HG03558 (cell line): ENCODE results near the gene PREX1.
"Not testable (repeated sequence)": the region's sequence is repeated elsewhere in the genome, so short reads cannot be mapped to it uniquely, and the experiment has no call there.

Source experiments
- ATAC-seq: cut with Tn5 transposase; IDR thresholded peaks from one replicate; pipeline ENCODE4 v1.9.1; 2021; ENCODE audit warnings: moderate number of reproducible peaks; ENCODE audit not compliant: unreplicated experiment; ENCODE audit errors: extremely low read depth

PREX1 gene

GRCh38 chr20:48759631-48760245 lies 68.1 kb downstream of the PREX1 start:
- no peak for ATAC-seq

DNA sequence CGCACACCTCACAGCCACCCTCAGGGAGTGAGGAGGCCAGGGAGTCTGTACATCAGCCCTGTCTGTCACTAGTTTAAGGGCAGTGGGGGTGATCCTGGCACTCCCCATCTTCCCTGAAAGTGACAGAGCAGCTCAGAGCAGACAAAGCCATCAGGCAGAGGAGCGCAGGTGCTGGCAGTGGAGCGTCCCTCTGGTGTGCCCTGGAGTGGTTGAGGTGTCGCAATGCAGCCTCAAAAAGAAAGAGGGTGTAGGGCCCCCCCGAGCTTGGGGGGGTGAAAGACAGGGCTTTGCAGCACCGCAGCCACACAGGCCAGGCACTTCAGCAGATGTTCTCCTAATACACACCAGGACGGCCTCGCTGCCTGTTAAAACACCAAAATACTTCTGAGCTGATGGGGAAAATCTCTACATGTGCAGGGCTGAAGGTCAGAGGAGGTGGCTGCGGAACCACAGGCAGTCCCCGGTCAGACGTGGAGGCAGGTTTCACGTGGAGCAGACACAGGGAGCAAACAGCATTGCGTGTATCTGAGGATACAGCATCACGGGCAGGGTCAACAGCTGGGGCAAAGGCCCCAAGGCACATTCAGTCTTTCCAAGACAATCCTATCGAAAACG lies 69.5 kb downstream of the PREX1 start:
- ATAC-seq = no peak

- ATAC-seq = not testable (repeated sequence)
These were observed 71.0 kb downstream of the PREX1 start for GRCh38 chr20:48756774-48757173.

DNA sequence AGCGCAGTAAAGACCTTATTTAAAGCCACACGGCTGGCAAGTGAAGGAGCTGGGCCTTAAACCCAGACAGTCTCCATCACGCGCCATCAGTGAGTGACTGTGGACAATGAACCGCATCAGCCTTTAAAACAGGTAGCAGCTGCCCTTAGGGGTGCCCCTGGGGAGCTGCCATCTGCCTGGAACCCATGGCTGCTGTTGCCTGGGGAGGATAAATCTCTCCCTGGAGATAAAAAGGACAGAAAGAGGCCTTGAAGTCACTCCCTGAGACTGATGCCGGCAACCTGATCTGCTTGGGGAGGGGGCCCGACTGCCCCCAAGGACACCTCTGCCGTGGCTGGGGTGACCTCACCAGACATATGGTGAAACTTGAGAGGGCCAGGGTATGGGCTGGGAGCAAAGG lies 73.5 kb downstream of the PREX1 start:
- ATAC-seq = no peak

DNA sequence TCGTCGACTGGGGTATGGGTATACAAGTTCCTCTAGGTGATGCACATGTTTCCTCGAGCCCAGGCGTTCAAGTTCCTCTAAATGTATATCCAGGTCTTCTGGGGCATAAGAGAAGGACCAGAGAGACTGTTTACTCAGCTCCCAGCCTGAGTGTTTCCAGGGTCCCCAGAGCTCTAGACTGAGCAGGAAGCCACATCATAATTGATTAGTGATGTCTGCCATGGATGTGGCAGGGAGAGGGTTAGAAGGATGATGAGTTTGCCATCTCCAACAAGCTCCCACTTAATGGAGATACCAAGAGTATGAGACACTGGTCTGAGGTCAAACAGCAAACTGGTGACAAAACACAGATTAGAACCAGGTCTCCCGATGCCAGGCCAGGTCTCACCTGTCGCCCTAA lies 74.8 kb downstream of the PREX1 start:
- ATAC-seq = no peak

- ATAC-seq = no peak
These were observed 75.9 kb downstream of the PREX1 start for GRCh38 chr20:48751871-48752270.

DNA sequence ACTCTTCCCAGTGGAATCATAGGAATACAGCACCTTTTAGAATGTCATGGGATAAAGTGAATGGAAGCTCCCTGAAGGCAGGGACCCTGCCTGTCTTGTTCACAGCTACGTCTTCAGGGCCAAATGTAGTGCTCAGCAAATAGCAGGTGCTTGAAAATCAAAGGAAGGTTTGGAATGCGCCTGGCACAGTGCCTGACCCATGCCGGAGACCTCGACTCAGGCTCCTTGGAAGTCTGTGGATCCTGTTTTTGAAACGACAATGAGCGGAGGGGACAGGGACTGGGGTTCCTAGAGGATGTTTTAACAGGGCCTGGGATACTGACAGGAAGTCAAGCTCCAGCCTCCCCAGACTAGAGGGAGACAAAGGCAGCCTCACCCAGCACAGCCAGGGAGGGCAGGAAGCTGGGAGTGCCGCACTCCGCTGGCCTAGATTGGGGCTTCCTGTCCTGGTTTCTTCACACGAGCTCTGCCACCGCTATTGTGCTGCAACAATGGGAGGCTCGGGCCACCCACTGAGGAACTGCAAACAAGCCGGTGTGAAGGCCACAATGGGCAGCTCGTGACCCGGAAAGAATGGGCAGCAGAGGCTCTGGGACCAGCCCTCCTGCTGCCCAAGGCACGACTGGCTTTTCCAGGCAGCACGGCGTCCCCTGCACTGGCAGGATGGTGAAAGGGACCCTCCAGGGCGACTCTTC lies 76.7 kb downstream of the PREX1 start:
- ATAC-seq = no peak

DNA sequence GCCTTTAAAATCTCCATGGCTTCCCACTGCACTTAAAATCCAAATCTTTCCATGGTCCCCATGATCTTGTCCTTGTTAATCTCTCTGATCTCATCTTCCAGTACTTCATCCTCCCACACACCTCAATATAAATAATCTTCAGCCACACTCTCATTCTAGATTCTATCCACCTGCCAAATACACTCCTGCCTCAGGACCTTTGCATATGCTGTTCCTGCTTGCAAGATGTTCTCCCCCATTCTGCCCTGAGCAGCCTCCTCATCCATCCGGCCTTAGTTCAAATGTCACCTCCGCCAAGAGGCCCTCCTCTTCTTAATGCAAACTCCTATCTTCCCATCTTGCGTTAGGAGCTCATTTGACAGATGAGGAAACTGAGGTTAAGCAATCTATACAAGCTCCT lies 77.4 kb downstream of the PREX1 start:
- no peak for ATAC-seq

DNA sequence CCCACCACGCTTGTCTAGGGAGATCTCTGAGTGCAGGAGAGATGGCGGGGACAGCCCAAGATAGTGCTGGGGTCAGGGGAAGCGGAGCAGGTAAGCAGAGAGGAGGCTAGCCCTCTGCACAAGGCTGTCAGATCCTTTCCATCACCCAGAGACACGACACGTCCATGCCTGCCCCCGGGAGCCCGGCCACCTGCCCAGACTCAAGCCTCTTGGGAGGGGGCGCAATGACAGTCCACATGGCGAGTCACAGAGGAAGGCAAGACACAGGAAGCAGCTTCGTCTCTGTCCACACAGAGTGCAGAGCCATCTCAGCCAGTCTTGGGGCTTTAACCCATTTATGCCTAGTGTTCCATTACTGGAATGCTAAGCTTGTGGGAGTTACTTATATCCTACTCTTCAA lies 78.4 kb downstream of the PREX1 start:
- no peak for ATAC-seq

DNA sequence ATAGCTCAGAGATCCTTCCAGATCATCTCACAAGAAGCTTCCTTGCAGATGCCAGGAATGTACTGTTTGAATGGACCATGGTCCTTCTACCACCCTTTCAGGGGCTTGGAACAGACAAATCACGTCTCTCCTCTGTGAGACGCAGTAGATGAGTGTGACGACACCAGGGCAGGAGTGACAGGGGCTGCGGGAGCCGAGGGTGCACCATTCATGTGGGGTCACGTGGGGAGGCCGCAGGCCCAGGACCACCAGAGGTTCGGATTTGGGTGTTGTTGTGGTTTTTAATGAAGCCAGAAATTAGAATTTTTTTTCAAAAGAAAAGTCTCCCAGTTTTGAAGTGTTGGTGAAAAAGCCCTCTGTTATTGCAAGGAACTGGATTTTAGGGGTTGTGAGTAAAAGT lies 79.2 kb downstream of the PREX1 start:
- ATAC-seq = no peak

- no peak for ATAC-seq
These were observed 79.9 kb downstream of the PREX1 start for GRCh38 chr20:48747840-48748414.

DNA sequence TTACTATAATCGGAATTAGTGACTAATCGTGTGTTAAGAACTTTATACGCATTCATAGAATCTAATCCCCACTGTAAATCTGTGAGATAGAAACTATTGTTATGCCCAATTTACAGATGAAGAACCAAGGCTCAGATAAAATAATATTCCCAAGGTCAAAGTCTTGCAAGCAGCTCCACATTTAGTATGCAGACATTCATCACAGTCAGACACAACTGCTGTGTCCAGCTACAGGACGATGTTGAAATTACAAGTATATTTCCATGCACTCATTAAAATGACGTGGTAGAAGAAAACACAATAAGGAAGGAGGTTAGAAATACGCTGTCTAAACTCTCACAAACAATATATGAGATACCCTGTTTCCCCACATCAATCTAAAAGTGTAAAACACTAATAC lies 82.5 kb downstream of the PREX1 start:
- ATAC-seq = no peak

DNA sequence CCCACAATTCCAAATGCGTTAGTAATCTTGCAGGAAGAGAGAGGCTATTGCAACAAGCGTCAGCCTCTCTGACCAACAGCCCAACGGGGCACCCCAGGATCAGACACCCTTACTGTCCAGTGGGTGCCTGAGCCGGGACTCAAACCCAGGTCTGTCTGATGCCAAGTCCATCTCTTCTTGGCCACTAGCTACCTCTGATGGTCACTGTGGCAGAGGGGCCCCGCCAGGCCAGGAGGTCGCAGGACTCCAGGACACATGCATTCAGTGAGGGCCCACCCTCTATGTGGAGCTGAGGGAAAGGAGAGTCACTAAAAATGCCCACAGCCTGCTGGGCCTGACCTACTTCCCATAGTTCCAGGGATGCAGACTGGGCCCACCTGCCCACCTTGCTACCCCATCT lies 83.3 kb downstream of the PREX1 start:
- no peak for ATAC-seq

- ATAC-seq = no peak
These were observed 84.0 kb downstream of the PREX1 start for GRCh38 chr20:48743807-48744206.

DNA sequence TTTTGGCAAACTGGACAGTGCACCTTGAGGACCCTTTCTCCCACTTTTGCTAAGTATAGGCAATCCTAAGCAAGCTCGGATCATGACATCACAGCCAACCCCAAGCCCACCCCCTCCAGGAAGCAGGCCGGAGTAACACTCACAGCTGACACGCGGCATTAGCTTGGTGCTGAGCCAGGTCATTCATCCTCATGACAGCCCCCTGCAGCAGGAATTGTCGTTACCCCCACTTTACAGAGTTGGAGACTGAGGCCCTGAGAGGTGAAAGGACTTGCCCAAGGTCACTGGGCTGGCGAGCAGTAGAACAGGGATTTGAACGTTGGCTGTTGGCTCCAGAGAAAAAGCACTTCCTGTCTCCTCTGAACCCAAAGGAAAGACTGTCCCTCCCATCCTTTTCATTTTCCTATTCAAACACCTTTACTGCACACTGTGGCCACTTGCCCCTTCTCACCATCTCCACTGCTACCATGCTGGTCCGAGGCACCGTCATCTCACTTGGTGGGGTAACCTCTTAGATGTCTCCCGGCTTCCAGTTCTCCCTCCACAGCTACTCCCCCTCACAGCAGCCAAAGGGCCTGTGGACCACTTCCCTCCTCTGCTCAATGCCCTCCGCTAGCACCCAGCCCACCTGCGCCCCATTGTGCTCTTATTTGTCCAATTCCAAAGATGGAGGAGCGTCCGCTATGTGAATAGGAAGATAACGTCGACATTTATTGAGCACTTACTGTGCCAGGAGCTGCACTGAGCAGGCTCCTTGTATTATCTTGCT lies 84.7 kb downstream of the PREX1 start:
- ATAC-seq = no peak

- no peak for ATAC-seq
These were observed 85.6 kb downstream of the PREX1 start for GRCh38 chr20:48742233-48742632.

DNA sequence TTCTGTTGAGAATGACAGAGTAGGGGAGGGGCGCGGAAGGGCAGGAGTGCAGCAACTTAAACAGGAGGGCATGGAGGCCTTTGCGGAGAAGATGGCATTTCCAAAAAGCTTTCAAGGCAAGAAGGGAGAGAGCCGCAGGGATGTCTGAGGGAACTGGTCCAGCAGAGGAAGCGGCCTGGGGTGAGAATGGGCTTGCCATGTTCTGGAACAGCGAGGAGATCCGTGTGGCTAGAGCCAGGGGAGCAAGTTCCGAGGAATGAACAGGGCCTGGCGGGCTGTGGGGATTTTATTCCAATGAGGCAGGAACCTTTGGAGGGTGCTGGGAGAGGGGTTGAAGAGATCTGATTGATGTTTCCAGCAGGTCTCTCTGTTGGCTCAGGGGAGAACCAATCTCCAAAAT lies 86.1 kb downstream of the PREX1 start:
- no peak for ATAC-seq

DNA sequence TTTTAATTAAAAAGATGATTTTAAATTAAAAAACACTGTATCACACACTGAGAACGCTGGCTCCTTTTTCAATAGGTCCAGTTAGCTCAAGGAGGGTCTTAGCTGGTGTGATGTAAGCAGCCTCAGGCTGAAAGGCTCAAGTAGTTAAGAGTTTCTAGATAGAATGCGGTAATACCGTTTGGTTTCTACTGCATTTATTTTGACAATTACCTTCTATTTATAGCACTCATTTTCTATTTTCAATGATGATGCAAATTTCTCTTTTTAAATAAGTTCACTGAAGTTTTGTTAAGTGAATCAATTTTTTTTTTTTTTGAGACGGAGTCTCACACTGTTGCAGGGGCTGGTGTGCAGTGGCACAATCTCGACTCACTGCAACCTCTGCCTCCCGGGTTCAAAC lies 87.1 kb downstream of the PREX1 start:
- no peak for ATAC-seq

GRCh38 chr20:48740292-48740649 lies 87.5 kb downstream of the PREX1 start:
- ATAC-seq = no peak

DNA sequence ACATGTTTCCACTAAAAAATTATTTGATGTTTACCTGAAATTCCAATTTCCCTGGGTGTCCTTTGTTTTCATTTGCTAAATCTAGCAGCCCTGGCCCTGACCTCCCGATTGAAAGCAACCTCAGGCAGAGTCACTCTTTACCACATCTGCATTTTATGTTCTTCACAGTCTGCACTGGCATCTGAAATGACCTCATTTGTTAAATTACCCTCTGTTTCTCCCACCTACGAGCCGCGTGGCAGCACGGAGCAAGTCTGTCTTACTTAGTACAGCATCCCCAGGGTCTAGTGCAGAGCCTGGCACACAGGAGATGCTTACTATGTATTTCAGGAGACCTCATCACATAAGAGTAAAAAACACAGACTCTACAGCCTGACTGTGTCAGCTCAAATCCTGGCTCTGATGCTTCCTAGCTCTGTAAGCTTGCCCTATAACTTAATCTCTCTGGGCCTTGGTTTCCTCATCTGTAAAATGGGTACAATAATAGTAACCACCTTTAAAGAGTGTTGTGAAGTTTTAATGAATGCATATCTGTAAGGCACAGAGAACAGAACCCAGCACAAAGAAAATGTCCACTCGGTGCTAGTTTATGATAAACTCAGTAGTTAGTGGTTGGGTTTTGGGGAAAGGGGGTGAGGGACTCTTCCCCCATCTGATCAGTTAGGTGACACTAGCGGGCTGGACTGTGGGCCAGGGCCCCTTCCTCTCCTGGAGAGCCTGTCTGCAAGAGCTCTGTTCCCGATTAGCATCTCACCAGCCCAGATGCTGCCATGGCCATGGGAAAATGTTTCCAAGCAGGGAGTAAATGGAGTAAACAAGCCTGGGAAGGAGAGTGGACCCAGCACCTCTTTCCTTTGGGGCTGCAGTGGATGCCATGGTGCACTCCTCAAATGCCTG lies 88.2 kb downstream of the PREX1 start:
- ATAC-seq = no peak
